ENCODE measurements around the gene IQGAP3.
"Not testable (repeated sequence)": the region's sequence is repeated elsewhere in the genome, so short reads cannot be mapped to it uniquely, and the experiment has no call there.

The IQGAP3 gene

DNA sequence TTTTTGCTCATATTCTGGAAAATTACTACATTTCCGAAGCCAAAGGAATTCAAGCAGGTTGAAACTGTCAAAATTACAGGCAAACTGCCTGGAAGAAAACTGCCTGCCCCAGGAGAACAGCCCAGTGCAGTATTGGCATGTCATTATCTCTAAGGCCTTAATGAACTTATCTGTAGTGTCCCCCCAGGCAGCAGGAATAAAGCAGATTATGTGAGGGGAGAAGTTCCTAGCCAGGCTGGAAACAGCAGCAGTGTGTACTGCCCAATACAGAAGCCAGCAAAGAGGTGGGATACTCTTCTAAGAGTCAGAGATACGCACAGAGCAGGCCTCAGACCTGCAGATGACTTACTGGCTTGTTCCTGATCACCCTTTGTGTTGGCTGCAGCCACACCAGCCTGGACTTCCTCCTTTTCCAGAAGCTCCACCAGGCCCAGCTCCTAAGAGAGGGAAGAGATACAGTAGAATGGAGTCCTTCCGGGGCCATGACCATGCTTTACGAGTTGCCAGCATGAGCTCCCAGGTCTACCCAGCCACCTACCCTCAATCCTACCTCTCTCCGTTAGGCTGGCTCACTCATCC is 11.7 kb downstream of the IQGAP3 start:
- no peak for DNase-seq

DNA sequence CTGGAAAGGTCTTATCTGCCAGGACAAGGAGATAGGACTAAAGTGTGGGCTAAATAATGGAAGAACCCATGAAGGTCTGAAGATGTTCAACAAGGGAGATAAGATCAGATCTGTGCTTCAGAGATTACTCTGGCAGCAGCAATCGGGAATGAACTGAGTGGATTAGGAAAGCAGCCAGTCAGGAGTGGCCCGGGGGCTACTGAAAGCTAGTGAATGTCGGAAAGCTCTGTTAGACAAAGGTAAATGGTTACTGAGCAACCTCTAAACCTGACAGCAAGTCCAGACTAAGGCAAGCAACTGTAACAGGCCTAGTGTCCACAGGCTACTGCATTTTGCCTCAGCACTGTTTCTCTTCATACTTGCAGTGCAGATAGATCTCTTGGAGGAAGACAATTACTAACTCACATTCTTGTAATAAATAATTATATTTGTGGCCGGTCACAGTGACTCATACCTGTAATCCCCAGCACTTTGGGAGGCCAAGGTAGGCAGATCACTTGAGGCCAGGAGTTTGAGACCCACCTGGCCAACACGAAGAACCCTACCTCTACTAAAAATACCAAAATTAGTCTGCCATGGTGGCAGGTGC is 12.5 kb downstream of the IQGAP3 start:
- peak; percentile 82 for DNase-seq

DNA sequence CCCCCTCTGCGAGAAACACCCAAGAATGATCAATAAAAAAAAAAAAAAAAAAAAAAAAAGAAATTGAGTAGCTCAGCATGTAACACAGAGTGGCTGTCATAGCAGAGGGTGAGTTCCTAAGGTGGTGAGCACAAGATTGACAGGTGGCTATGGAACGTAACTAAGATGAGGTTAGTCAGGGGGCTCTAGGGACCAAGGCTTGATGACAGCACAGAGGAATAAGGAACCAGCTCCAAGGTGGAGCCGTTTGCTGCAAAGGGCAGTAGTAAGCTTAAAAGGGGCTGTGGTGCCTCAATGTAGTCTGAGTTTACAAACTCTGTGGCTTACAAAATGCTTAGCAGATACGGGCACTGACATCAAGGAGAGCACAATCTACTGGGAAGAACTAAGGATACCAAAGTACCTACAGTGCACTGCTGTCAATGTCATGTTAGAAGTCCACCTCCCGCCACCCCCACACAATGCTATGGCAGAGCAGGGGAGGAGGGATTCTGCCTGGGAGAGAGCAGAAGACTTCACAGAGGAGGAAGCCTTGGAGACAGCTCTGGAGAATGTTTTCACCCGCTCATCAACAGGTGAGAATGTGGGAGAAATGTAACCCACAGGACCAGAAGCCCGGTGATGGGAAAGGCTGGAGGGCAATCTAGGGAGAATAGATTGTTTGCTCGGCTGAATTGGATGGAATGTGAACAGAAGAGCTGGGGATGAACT is 13.1 kb downstream of the IQGAP3 start:
- DNase-seq: peak; percentile 80

GRCh38 chr1:156556354-156556753 is 16.0 kb downstream of the IQGAP3 start:
- no peak for DNase-seq

DNA sequence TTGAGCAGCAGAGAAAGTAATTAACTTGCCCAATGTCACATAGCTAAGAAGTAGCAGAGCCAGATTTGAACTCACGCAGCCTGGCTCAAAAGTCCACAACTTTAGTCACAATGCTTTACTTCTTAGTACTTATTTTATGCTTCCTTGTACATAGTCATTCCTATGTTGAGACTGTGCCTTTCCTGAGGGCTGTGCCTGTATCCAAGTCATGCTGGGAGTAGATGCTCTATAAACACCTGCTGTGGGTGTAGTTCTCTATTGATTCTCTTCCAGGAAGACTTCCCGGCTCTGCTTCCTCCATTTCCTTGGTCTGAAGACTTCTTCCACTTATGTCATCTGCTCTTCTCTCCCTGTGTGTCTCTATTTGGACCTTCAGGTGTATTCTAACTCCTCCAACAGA is 16.6 kb downstream of the IQGAP3 start:
- DNase-seq: no peak

GRCh38 chr1:156554971-156555370 is 17.4 kb downstream of the IQGAP3 start:
- no peak for DNase-seq

DNA sequence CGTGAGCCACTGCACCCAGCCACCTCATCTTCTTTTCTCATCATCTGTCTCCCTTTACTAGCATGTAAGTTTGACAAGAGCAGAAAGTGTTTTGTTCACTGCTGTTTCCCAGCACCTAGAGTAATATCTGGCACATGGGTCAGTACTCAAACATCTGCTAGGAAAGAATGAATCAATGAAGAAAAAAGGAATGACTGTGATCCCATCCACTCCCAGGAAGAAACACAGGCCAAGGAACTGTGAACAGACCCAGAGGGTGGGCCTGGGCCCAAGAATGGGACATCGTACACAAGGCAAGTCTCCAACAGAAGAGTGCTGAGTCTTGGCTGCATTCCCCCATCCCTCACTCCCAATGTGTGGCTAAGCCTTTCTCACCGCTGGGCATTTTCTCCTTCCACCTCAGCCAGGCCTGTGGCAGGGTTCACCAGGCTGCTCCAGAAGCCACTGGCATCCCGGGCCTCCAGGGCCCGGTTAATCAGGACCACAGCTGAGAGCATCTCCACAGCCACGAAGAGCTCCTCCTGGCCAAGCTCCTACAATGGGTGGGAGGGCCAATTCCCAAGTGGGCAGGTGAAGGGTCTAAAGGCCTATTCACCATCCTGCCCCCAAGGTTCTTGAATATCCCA is 18.4 kb downstream of the IQGAP3 start:
- DNase-seq: no peak

- not testable (repeated sequence) for DNase-seq
Observed at GRCh38 chr1:156552937-156553336, 19.4 kb downstream of the IQGAP3 start.

- DNase-seq: no peak
Observed at GRCh38 chr1:156552518-156552917, 19.8 kb downstream of the IQGAP3 start.

DNA sequence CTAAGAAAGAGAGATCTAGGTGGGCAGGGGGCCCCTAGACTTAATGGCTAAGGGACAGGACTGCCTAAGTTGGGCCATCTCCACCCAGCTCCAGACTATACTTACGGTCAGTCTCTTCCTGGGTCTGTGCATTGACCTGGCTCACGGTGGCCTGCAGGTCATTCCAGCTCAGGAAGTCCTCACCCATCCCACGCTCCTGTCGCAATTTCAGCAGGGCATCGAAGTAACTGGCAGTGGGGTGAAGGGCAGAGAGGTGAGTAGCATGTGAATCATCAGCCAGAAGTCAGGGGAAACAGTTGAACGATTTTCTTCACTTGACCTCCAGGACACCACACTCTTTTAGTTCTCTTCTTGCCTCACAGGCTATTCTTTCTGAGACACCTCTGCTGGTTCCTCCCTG is 20.5 kb downstream of the IQGAP3 start:
- no peak for DNase-seq

DNA sequence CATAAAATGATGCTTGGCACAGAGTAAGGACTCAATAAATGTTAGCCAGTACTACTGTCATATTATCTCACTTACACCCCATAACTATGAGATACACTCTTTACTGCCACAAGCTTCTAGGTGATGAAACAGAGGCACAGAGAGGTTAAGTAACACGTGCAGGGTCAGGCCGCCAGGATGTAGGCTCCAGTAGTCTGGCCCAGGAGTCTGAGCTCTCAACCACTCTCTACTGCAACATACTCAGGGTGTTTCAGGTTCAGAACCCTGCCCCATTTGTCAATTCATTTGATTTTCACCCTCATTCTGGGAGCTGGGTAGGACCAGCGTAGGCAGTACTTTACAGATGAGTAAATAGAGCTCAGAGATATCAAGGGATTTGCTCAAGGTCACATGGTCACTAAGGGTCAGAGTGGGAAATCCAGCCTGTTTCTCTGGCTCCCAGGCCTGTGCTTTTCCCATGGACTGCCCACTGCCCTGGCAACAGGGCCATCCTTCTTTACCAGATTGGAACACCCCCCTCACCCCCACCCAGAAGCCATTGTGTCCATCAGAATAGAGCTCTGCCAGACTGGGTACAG is 21.2 kb downstream of the IQGAP3 start:
- DNase-seq: no peak

DNA sequence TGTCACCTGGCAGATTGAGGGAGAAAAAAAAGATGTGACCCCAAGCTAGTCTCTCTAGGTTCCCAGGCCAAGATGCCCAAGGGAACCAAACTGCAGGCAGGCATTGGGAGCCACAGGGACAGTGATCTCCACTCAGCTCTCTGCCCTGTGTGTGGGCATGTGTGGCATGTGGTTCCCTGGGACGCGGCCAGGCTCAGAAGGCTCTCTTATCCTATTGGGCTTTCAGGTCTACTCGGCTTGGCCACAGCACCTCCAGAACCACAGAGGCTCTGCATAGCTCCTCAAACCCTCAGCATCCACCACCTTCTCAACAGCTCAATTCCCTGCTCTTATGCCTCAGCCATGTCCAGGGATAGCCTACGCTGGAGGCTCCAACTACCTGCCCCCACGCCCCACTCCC is 22.0 kb downstream of the IQGAP3 start:
- DNase-seq: no peak

DNA sequence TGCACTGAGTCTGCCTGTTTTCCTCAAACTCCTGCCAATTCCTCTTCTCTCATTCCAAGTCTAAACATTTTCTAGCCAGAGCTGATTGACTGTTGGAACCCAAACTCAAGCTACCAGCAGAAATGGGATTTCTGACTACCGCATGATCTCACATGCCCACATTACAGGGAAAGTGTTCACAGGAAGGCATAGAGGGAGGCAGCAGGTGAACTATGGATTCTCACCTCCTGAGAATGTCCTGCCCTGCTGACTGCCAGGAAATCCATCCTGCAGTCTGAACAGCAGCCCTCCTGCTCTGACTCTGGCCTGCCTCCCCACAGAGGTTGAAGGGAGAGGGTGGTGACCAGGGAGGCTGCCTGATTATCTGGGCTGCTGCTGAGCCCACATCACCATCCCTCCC is 22.5 kb downstream of the IQGAP3 start:
- DNase-seq: no peak

DNA sequence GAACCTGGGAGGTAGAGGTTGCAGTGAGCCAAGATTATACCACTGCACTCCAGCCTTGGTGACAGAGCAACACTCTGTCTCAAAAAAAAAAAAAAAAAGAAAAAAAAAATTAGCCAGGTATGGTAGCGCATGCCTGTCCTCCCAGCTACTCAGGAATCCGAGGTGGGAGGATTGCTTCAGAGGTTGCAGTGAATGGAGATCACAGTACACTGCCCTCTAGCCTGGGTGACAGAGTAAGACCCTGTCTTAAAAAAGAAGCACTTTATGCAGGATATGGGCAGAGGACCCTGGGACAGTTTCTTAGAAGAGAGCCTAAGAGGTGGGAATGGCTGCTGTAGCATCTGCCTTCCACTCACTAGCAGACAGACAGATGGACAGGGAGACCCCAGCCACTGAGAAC is 23.0 kb downstream of the IQGAP3 start:
- DNase-seq: no peak

DNA sequence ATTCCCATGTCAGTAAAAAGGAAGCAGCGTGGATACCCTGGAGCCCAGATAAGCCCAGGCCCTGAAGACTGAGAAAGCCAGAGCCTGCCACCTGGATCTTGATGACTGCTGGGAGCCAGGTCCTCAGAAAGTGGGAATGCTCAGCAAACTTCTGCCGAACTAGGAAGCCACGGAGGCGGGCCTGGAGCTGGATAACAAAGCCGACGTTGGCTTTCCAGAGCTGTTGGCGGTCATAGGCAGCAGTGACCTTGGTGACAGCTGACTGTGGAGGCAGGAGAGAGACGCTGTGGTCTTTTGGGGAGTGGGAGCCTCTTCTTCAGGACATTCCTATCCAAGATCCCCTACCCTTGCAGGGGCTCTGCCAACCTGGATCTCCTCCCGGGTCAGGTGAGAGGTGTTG is 24.4 kb downstream of the IQGAP3 start:
- no peak for DNase-seq

- DNase-seq: no peak
Observed at GRCh38 chr1:156547434-156547833, 24.9 kb downstream of the IQGAP3 start.

DNA sequence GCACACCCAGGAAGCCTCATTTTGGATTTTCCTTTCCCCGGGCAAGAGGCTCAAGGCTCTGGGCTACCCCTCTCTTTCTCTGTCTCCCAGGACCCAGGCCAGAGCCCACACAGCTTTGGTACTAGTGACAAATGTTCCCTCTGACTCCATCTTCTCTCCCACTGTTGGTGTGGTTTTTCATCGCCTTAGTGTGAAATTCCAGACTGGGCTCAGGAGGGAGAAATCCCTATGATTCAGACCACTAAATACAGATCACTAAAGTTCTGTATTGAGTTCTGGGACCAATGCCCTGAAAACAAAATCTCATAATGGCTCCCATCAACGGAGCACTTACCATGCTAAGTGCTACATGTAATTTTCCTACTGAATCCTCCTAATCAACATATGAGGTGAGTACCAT is 26.1 kb downstream of the IQGAP3 start:
- DNase-seq: no peak

- DNase-seq: no peak
Observed at GRCh38 chr1:156544592-156545102, 27.7 kb downstream of the IQGAP3 start.

DNA sequence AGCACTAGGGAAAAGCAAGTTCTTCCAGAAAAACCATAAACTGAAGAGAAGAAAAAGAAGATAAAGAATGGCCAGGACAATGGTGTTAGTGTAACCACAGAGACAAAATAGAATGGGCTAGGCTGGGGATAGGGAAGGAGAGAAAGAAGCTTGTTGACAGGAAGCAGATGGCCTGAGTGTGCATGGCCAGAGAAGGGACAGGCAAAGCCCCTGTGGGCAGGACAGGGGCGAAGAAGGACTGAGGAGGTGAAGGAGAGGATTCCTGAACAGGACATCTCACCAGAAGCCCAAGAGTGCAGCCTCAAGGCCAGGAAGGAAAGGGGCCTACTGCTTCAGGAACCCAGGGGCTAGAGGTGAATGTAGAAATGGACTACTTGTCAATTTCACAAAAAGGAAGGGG is 29.3 kb downstream of the IQGAP3 start:
- DNase-seq: peak; percentile 79

DNA sequence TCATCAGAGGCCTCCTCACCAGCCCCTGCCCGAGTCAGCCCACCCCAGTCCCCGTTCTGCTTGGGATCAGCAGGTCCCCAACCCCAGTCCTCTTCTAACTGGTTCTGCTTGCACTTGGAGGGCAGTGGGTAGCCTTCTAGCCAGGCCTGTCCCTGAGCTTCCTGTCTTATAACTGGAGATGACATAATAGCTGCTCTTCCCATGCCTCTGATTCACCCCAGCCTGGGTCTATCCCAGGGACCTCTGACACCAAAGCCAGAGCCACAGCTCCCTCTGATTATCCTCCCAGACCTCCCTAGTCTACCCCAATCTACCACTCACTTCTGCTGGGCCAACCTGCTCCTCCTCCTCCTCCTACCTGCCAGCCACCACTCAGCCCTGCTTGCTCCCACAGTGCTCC is 31.4 kb downstream of the IQGAP3 start:
- DNase-seq: no peak

GRCh38 chr1:156539818-156540355 is 32.5 kb downstream of the IQGAP3 start:
- no peak for DNase-seq

- no peak for DNase-seq
Observed at GRCh38 chr1:156538711-156539440, 33.5 kb downstream of the IQGAP3 start.

DNA sequence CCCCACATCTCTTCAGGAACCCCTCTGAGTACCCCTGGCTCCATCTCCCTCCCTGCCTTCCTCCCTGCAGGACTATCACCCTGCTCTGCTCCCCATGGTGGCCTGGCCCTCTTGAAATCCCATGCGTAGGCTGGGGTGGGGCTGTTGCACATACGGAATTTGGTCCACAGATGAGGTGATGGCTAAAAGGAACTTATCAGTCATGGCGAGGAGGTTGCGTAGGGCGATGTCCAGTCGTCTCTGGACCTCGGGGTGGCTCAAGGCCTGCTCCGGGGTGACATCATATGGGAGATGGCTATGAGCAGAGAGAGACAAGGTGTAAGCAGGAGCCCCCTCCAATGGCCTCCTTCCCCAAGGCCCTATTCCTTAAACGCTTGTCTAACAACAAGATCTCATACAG is 35.3 kb downstream of the IQGAP3 start:
- DNase-seq: no peak

All from islet precursor cell (in vitro differentiated cells).